Measurements from ENCODE around the gene TMEM59.

- TF ChIP-seq CTCF (IDR thresholded peaks at IDR 0.05 in 2 of 3, conservative IDR thresholded peaks at IDR 0.05 in 1 of 3; ENCODE audit: borderline replicate concordance in 1 of 3, insufficient read depth in 1 of 3, low read depth in 2 of 3, low read length in 2 of 3) (no peak), ZNF274 (IDR thresholded peaks at IDR 0.05; ENCODE audit: low read depth, low read length) (no peak), ZFX (IDR thresholded peaks at IDR 0.05) (no peak), FOSL1 (IDR thresholded peaks at IDR 0.05; ENCODE audit: low read depth) (no peak), POLR2AphosphoS5 (IDR thresholded peaks at IDR 0.05; ENCODE audit: low read depth, low read length) (no peak), POLR2A (IDR thresholded peaks at IDR 0.05; ENCODE audit: borderline replicate concordance, extremely low read depth, insufficient read depth, insufficient read length) (no peak), ATF3 (IDR thresholded peaks at IDR 0.05) (no peak)
Observed at GRCh38 chr1:54041806-54042205, 11.2 kb downstream of the TMEM59 start.
